PC-9 (cell line): Measurements from ENCODE around the gene PANK2. TPM values are rescaled to one million over a fixed set of nuclear protein-coding genes. Genes with fewer than 3 reads are reported as not detected.

Experiments used
- BruUV-seq: library from RNA; stranded (reverse); fragments of 400-500 nt; replicated peaks from 2 replicates; lab custom pipeline; 2021; lab: Mats Ljungman, UMichigan
- CTCF ChIA-PET: fragments of 300-600 bp; sonication (Branson Sonifier 250); formaldehyde crosslinking; loops from one replicate; lab custom pipeline; 2022; ENCODE audit warnings: antibody characterized with exemption; lab: Charles Lee
- POLR2A ChIA-PET: fragments of 300-600 bp; sonication (Branson Sonifier 250); formaldehyde crosslinking; loops from one replicate; lab custom pipeline; 2022; ENCODE audit warnings: antibody characterized with exemption; ENCODE audit not compliant: unreplicated experiment; lab: Charles Lee
- DNase-seq, 2 experiments: peaks; one replicate each; pipeline versions ENCODE4 v3.0.0 to v3.0.0-alpha.2; 2015 to 2022; ENCODE audit warnings: mixed read lengths in 1 of 2
- H2AFZ ChIP-seq: fragments of 200-600 bp; sonication (generic); 2 replicates; pipeline ENCODE4 v1.8.1; 2017; ENCODE audit warnings: antibody characterized with exemption
- H3F3A ChIP-seq: fragments of 200-600 bp; sonication (generic); 2 replicates; pipeline ENCODE4 v1.8.1; 2017; ENCODE audit warnings: antibody characterized with exemption, mild to moderate bottlenecking, low read depth; ENCODE audit not compliant: insufficient read depth
- H3K27ac ChIP-seq: fragments of 200-600 bp; sonication (generic); 2 replicates; pipeline ENCODE4 v1.6.1; 2016; ENCODE audit warnings: mixed run types
- H3K27me3 ChIP-seq: fragments of 200-600 bp; sonication (generic); 2 replicates; pipeline ENCODE4 v1.6.1; 2016; ENCODE audit warnings: low read depth, mixed run types; ENCODE audit not compliant: insufficient read depth
- H3K36me3 ChIP-seq: fragments of 200-600 bp; sonication (generic); 2 replicates; pipeline ENCODE4 v1.6.1; 2016; ENCODE audit warnings: low read depth, mixed run types
- H3K4me1 ChIP-seq: fragments of 200-600 bp; sonication (generic); replicated peaks from 2 replicates; pipeline ENCODE4 v1.6.1; 2016; ENCODE audit warnings: mixed run types; ENCODE audit not compliant: insufficient read depth
- H3K4me2 ChIP-seq: fragments of 200-600 bp; sonication (generic); 2 replicates; pipeline ENCODE4 v1.6.1; 2017; ENCODE audit warnings: mixed run types
- H3K4me3 ChIP-seq: fragments of 200-600 bp; sonication (generic); 2 replicates; pipeline ENCODE4 v1.6.1; 2016; ENCODE audit warnings: mixed run types
- H3K79me2 ChIP-seq: fragments of 200-600 bp; sonication (generic); 2 replicates; pipeline ENCODE4 v1.6.1; 2017; ENCODE audit warnings: low read depth, mixed run types
- H3K9me2 ChIP-seq: fragments of 200-600 bp; sonication (generic); 2 replicates; pipeline ENCODE4 v1.8.1; 2017; ENCODE audit warnings: mild to moderate bottlenecking; ENCODE audit not compliant: insufficient read depth
- H3K9me3 ChIP-seq: fragments of 200-600 bp; sonication (generic); 2 replicates; pipeline ENCODE4 v1.8.1; 2016; ENCODE audit warnings: low read depth; ENCODE audit not compliant: insufficient read depth
- H4K20me1 ChIP-seq: fragments of 200-600 bp; sonication (generic); 2 replicates; pipeline ENCODE4 v1.8.1; 2017; ENCODE audit not compliant: insufficient read depth
- CTCF ChIP-seq: fragments of 200-600 bp; sonication (generic); conservative IDR thresholded peaks from 2 replicates; pipeline ENCODE4 v1.6.1; 2017; ENCODE audit warnings: mixed run types, antibody characterized with exemption, mild to moderate bottlenecking, moderate library complexity
- EZH2 ChIP-seq: fragments of 200-600 bp; sonication (generic); IDR thresholded peaks from 2 replicates; pipeline ENCODE4 v1.8.0; 2017; ENCODE audit warnings: antibody characterized with exemption, low read depth
- intact Hi-C: fragments of 100-400 bp; cut with micrococcal nuclease; formaldehyde crosslinking; loops from one replicate; pipeline ENCODE4 v1.10.0; 2022; ENCODE audit not compliant: unreplicated experiment
- total RNA-seq: library from RNA; stranded (reverse); gene quantifications from 2 replicates; pipeline ENCODE4 v1.2.3, GENCODE V29; 2021

Gene PANK2
- total RNA-seq, 1 experiment from 2014 or later: 51.6 TPM

GRCh38 chr20:3911956-3912355, 22.8 kb downstream of the PANK2 start:
- Histone ChIP-seq H3K4me2 (no peak overlapping the region), H3K4me1 (no peaks in the 10 kb centered on the region), H3K79me2 (peaks cover 87% of the 10 kb centered on the region), H4K20me1 (peaks cover 57% of the 10 kb centered on the region), H2AFZ (no peak overlapping the region), H3K27me3 (no peaks in the 10 kb centered on the region), H3K36me3 (peaks cover 44% of the 10 kb centered on the region), H3K27ac (0 out of 2 replicates have a peak overlapping the region, but pooled peaks have one; percentile 9), H3K9me2 (no peaks in the 10 kb centered on the region), H3K4me3 (no peak overlapping the region), H3K9me3 (no peaks in the 10 kb centered on the region), H3F3A (peaks cover 41% of the 10 kb centered on the region; the same call in 1 of the 2 replicates)
- DNase-seq: no peak
- TF ChIP-seq CTCF (no peak), EZH2 (no peak)
- intact Hi-C loops: no loop called here
- no TSS peak for BruUV-seq
- POLR2A ChIA-PET: interaction anchor here (0.7 kb wide), 1 partner anchor 27 kb away, joined by 3 read pairs; no protein-coding TSS in a partner anchor
- CTCF ChIA-PET: no interaction called here

- peaks cover 78% of the 10 kb centered on the region for H3K79me2 ChIP-seq
- H3K27me3 ChIP-seq: no peaks in the 10 kb centered on the region
- BruUV-seq: no TSS peak
- no peaks in the 10 kb centered on the region for H3K9me3 ChIP-seq
- intact Hi-C loops: no loop called here
- TF ChIP-seq EZH2 (no peak), CTCF (no peak)
- no peaks in the 10 kb centered on the region for H3K4me1 ChIP-seq
- DNase-seq: no peak
- H4K20me1 ChIP-seq: peaks cover 48% of the 10 kb centered on the region
- H3K4me2 ChIP-seq: no peak overlapping the region
- H3K27ac ChIP-seq: peak overlapping the region; percentile 9; the same call in 1 of the 2 replicates
- ChIA-PET POLR2A (no interaction called here), CTCF (no interaction called here)
- H3K36me3 ChIP-seq: peaks cover 35% of the 10 kb centered on the region
- peaks cover 41% of the 10 kb centered on the region; the same call in 1 of the 2 replicates for H3F3A ChIP-seq
- H2AFZ ChIP-seq: no peak overlapping the region
- H3K4me3 ChIP-seq: no peak overlapping the region
- no peaks in the 10 kb centered on the region for H3K9me2 ChIP-seq
These were observed 25.3 kb downstream of the PANK2 start for GRCh38 chr20:3914446-3914845.

- no peak for DNase-seq
- TF ChIP-seq EZH2 (no peak), CTCF (no peak)
These were observed 26.5 kb downstream of the PANK2 start for GRCh38 chr20:3915691-3916090.

More at GRCh38 chr20:3915691-3916090, 26.5 kb downstream of the PANK2 start:
- Histone ChIP-seq H4K20me1 (peaks cover 45% of the 10 kb centered on the region), H3K4me2 (no peak overlapping the region), H3K36me3 (peaks cover 31% of the 10 kb centered on the region), H3K9me2 (no peaks in the 10 kb centered on the region), H3K9me3 (no peaks in the 10 kb centered on the region), H3F3A (peaks cover 36% of the 10 kb centered on the region; the same call in 1 of the 2 replicates), H3K4me3 (no peak overlapping the region), H3K4me1 (no peaks in the 10 kb centered on the region), H3K27me3 (no peaks in the 10 kb centered on the region), H3K79me2 (peaks cover 73% of the 10 kb centered on the region), H3K27ac (no peak overlapping the region), H2AFZ (no peak overlapping the region)
- no TSS peak for BruUV-seq
- ChIA-PET CTCF (no interaction called here), POLR2A (no interaction called here)
- intact Hi-C loops: no loop called here
